Panc1 (cell line): ENCODE results near the gene NDNF. TPM values are rescaled to one million over a fixed set of nuclear protein-coding genes. Genes with fewer than 3 reads are reported as not detected.

Experiments used
- ATAC-seq: fragments of 200-7000 bp; cut with Tn5 transposase; 2 replicates; pipeline ENCODE4 v1.9.1; 2020; ENCODE audit warnings: mild to moderate bottlenecking, moderate library complexity
- BruUV-seq: library from RNA; stranded (reverse); fragments of 400-500 nt; replicated peaks from 2 replicates; lab custom pipeline; 2021; lab: Mats Ljungman, UMichigan
- CTCF ChIA-PET: fragments of 300-600 bp; sonication (Branson Sonifier 250); formaldehyde crosslinking; loops from one replicate; lab custom pipeline; 2022; ENCODE audit warnings: antibody characterized with exemption; lab: Charles Lee
- POLR2A ChIA-PET: fragments of 300-600 bp; sonication (Branson Sonifier 250); formaldehyde crosslinking; loops from one replicate; lab custom pipeline; 2022; ENCODE audit warnings: antibody characterized with exemption; lab: Charles Lee
- DNase-seq: peaks from one replicate; pipeline ENCODE4 v3.0.0-alpha.2; 2010; ENCODE audit warnings: low read depth, low spot score
- H3K27ac ChIP-seq: 2 replicates; pipeline ENCODE4 v1.5.1; 2011; ENCODE audit warnings: mild to moderate bottlenecking, low read length, inconsistent platforms
- H3K27me3 ChIP-seq: fragments of 200-500 bp; sonication (Bioruptor generic); 2 replicates; pipeline ENCODE4 v1.6.0; 2014; ENCODE audit warnings: low read length, inconsistent platforms; ENCODE audit not compliant: control insufficient read depth, insufficient read depth
- H3K36me3 ChIP-seq: fragments of 200-500 bp; sonication (Bioruptor generic); 2 replicates; pipeline ENCODE4 v1.5.1; 2014; ENCODE audit warnings: inconsistent platforms, mild to moderate bottlenecking, low read length, moderate library complexity; ENCODE audit not compliant: control insufficient read depth, insufficient read depth
- H3K4me1 ChIP-seq: 2 replicates; pipeline ENCODE4 v1.5.1; 2011; ENCODE audit warnings: inconsistent platforms, mild to moderate bottlenecking, low read length, moderate library complexity; ENCODE audit not compliant: control insufficient read depth, insufficient read depth
- H3K4me3 ChIP-seq, 2 experiments: 2 replicates each; pipeline ENCODE4 v1.5.1; 2011 to 2012; ENCODE audit warnings: low read depth in 2 of 2, low read length in 2 of 2, mild to moderate bottlenecking in 2 of 2, inconsistent platforms in 1 of 2, moderate library complexity in 1 of 2
- H3K9me3 ChIP-seq: fragments of 200-500 bp; sonication (Bioruptor generic); 2 replicates; pipeline ENCODE4 v1.5.1; 2014; ENCODE audit warnings: low read depth, mild to moderate bottlenecking, inconsistent platforms, low read length, moderate library complexity; ENCODE audit not compliant: control insufficient read depth, insufficient read depth
- CTCF ChIP-seq: fragments of 450-650 bp; IDR thresholded peaks from 2 replicates; pipeline ENCODE4 v1.5.1; 2017; ENCODE audit warnings: mild to moderate bottlenecking
- POLR2AphosphoS5 ChIP-seq: IDR thresholded peaks from 2 replicates; pipeline ENCODE4 v1.6.1; 2012; ENCODE audit warnings: mild to moderate bottlenecking, low read depth, low read length, moderate library complexity
- REST ChIP-seq, 2 experiments: IDR thresholded peaks; 2 replicates each; pipeline ENCODE4 v1.6.1; 2011 to 2012; ENCODE audit warnings: low read depth in 2 of 2, control low read depth in 1 of 2, low read length in 1 of 2, mild to moderate bottlenecking in 1 of 2, moderate library complexity in 1 of 2; ENCODE audit not compliant: insufficient read depth in 1 of 2
- SIN3A ChIP-seq: IDR thresholded peaks from 2 replicates; pipeline ENCODE4 v1.6.1; 2012; ENCODE audit warnings: low read depth, mild to moderate bottlenecking, low read length, moderate library complexity, borderline replicate concordance; ENCODE audit not compliant: insufficient read depth
- TCF7L2 ChIP-seq: IDR thresholded peaks from 2 replicates; pipeline ENCODE4 v1.6.1; 2011; ENCODE audit warnings: mild to moderate bottlenecking, low read depth, low read length, inconsistent platforms
- in situ Hi-C: cut with HindIII; loops from 2 replicates; pipeline ENCODE4 v1.10.0; 2016; ENCODE audit warnings: low sequenced_read_pairs, low pct_unique_long_range_greater_than_20kb
- intact Hi-C: fragments of 100-400 bp; cut with micrococcal nuclease; formaldehyde crosslinking; loops from one replicate; pipeline ENCODE4 v1.10.0; 2022; ENCODE audit not compliant: unreplicated experiment
- total RNA-seq: library from RNA; stranded (reverse); gene quantifications from one replicate; pipeline ENCODE4 v1.2.1, GENCODE V29; 2021; ENCODE audit not compliant: unreplicated experiment

Gene NDNF
- total RNA-seq, 1 experiment from 2014 or later = 0.10 TPM

- no peak for TF ChIP-seq POLR2AphosphoS5
- TF ChIP-seq REST (IDR thresholded peaks at IDR 0.05; ENCODE audit: insufficient read depth in 1 of 2, low read depth in 2 of 2, low read length in 1 of 2) = no peak
- TF ChIP-seq SIN3A = no peak
- TF ChIP-seq CTCF = no peak
- TF ChIP-seq TCF7L2 = no peak
- no peak overlapping the region for H3K27ac ChIP-seq
- no peak overlapping the region for H3K4me3 ChIP-seq
- ChIA-PET CTCF (no interaction called here), POLR2A (no interaction called here)
- ATAC-seq (no peak), DNase-seq (no peak)
- in situ Hi-C loops = no loop called here
- no peaks in the 10 kb centered on the region for H3K4me1 ChIP-seq
- BruUV-seq = no TSS peak
- no peaks in the 10 kb centered on the region for H3K27me3 ChIP-seq
- H3K9me3 ChIP-seq = no peaks in the 10 kb centered on the region
- intact Hi-C loops = no loop called here
- H3K36me3 ChIP-seq = no peaks in the 10 kb centered on the region
Measured at GRCh38 chr4:121062521-121062920, 9.8 kb downstream of the NDNF start.

GRCh38 chr4:121061861-121062260 lies 10.5 kb downstream of the NDNF start:
- no peaks in the 10 kb centered on the region for H3K27me3 ChIP-seq
- no peak overlapping the region for H3K27ac ChIP-seq
- H3K9me3 ChIP-seq = no peaks in the 10 kb centered on the region
- CTCF ChIA-PET = no interaction called here
- H3K36me3 ChIP-seq = no peaks in the 10 kb centered on the region
- POLR2A ChIA-PET = no interaction called here
- BruUV-seq = no TSS peak
- ATAC-seq (no peak), DNase-seq (no peak)
- TF ChIP-seq CTCF (no peak), TCF7L2 (no peak), POLR2AphosphoS5 (no peak), REST (IDR thresholded peaks at IDR 0.05; ENCODE audit: insufficient read depth in 1 of 2, low read depth in 2 of 2, low read length in 1 of 2) (no peak), SIN3A (no peak)
- intact Hi-C loops = no loop called here
- no peaks in the 10 kb centered on the region for H3K4me1 ChIP-seq
- in situ Hi-C loops = no loop called here
- H3K4me3 ChIP-seq = no peak overlapping the region
